HK-2 (cell line): ENCODE data around the gene GLB1L2.

ENCODE experiments used
- DNase-seq: peaks from one replicate; pipeline ENCODE4 v3.0.0-alpha.2; 2018; ENCODE audit not compliant: unreplicated experiment

Gene GLB1L2

DNA sequence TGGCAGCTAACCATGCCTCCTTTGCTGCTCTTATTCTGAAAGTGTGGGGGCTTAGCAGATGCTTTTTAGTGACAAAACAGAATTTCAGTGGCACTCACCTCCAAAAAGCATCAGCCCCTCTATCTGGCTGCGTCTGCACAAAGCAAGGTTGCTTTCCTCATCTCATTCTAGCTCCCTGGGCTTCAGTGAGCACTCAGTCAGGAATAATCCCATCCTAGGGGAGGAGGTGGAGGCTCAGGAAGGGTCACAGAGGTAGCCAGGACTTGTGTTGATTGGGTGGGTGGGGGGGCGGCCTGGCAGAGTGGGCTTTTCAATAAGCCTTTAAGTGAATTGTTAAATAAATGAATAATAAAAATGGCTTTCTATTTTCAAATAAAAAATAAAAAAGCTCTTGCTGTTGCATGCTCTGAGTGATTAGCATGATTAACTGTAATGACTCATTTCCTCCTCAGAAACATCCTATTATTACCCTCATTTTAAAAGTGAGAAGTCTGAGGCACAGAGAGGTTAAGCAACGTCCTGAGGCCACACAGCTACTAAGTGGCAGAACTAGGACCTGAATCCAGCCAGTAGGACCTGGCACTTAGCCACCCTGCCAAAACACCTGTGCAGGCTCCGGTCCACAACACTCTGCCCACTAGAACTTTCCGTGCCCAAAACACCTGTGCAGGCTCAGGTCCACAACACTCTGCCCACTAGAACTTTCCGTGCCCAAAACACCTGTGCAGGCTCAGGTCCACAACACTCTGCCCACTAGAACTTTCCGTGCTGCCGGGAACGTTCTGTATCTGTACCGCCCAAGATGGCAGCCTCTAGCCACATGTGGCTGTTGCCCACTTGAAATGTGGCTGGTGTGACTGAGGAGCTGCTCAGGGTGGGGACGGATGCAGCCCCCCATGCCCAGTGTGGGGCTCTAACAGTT is 74.7 kb downstream of the GLB1L2 start:
- no peak for DNase-seq

DNA sequence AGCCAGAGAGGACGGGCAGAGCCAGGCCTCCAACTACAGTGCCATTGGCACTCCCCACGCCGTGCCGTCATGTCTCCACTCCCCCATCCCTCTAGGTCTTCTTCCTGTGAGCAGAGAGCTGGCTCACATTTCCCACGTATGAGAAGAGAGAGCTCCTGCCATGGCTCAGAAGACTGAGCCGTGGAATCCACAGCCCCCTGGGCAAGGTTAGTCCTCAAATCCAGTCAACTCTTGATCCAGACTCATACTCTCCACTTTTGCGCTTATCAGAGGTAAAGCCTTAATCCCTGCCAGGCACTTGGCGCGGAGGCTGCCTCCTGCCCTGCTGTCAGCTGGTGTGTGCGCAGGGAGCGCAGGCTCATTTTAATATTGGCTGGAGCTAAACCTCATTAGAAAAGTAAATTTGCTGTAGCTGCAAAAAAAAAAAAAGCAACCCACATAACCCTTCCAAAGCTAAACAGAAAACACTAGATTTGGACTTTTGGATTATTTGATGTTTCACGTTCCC is 75.6 kb downstream of the GLB1L2 start:
- DNase-seq, result no peak

DNA sequence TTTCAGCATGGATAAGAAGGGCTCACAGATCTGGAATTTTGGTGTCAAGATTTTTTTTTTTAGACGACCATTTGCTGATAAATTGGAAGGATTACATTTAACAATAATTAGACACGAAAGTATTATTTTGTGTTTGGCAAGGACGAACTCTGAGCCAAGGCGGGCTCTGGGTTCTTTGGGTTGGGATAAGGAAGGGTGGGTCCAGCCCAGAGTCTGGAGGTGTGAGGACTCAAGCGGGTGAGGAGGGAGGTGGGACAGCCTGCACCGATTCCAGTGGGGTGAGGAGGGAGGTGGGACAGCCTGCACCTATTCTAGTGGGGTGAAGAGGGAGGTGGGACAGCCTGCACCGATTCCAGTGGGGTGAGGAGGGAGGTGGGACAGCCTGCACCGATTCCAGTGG is 76.1 kb downstream of the GLB1L2 start:
- DNase-seq, result no peak

DNA sequence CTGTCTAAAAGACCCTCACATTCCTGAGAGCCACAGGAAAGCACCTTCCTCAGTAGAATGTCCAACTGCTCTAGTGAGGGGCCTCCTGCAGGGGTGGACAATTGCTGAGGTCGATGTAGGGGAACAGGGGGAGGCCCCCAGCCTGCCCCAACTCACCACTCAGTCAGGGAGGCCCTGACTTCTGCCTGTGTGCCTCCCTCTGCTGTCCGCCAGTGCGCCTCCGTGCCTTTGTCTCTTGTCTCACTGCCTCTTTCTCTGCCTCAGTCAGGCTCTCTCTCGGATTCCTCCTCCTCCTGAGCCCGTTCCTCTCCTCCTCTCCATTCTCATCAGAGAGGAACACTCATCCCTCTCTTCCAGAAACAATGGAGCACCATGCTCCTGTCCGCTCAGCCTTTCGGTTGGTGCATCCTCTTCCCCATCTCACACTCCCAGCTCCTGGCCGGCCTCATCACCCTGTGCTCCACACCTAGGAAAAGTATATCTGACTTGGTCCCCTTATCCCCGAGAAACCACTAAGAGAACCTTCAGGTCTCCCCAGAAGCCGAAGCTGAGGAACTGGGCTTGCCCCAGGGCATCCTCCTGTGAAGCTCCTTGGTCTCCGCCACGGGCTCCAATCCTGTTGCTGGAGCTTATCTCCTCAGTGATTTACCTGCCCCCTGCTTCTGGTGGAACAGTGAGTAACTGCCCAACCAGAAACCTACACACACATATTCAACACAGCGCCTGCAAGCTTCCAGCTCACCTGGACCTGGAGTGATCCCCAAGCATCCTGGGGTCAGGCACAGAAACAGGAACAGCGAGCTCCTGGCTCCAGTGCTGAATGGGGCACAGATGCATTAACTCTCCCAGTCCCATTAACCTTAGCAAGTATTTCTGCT is 78.0 kb downstream of the GLB1L2 start:
- DNase-seq, result no peak

GRCh38 chr11:134410766-134411165 is 79.0 kb downstream of the GLB1L2 start:
- DNase-seq, result no peak

DNA sequence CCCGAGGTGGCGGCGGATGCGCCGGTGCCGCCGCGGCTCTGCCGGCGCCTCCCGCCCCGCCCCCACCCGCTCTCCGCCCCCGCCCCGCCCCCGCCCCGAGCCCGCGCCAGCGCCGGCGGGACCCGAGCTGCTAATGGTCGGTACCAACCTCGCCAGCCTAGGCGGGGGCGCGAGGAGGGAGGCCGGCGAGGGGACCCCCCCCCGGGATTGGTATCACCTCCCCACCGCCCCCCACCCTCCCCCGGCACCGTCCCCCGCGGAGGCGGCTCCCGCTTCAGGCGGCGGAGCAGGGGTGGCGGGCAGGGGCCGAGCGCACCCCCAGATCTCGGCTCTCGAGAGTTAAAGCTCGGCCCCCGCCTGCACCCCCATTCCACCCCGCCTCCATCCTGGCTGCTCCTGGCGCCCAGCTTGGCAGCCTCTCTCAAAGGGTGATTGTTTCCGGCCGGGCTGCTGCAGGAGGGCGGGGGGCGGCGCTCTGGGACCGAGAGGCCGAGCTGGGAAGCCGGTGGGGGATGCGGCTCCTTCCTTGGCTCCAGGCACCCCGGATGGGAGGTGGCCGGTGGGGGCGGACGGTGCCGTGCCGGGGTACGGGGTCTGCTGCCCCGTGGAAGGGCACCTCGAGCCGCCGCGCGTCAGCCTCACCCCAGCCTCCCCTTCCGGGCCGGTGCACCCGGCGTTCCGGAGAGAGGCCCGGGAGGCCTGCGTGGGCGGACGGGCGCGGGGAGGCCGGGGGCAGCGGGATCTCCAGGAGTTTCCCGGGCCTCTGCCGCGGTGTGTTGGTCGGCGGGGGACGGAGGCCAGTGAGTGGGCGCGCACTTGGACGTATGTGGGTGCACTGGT is 80.6 kb downstream of the GLB1L2 start, which contains the start of gene B3GAT1:
Gene B3GAT1, minus strand, starts transcription at position 40 of the 840 bp plus-strand sequence. CDS start 24,583 bp downstream, outside the sequence.
- peak; percentile 45 for DNase-seq

GRCh38 chr11:134413043-134413825 is 81.4 kb downstream of the GLB1L2 start:
- no peak for DNase-seq

DNA sequence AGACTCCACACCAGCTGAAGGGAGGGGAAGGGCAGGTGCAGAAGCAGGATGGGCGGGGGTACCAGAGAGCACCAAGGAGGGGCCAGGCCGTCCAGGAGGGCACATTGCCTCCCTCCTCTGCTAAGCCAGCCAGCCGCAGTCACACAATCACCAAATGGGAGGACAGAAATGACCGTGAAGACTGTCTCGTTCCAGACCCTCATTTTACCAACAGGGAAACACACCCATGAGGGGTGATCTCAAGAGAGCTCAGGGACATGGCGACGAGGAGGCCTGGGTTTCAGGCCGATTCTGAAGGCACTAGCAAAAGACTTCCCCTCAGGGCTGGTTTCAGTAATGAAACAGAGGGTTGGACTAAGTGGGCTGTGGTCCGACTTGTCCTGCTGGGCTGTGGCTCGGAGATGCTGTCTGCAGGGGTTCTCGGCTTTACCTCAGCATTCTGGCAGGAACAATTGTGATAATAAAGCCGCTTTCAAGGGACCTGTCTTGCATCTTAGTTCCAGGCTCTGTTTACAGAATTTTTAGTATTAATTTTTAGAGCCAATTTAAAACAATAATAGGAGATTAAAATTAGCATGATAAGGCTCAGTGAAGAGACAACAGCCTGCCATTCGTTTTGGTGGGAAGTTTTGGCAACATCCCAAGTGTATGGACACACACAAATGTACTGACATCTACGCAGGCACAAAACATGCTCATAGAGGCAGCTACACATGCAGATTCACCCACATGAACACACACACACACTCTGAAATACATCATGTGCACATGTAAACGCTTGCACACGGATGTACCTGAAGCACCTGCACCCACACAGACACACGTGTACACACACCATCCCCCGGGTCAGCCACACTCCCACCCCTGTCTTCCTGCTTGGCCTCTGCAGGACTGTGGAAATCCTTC is 82.3 kb downstream of the GLB1L2 start:
- no peak for DNase-seq

- no peak for DNase-seq
Measured at GRCh38 chr11:134414766-134415765, 83.3 kb downstream of the GLB1L2 start.

GRCh38 chr11:134416726-134417125 is 84.9 kb downstream of the GLB1L2 start:
- DNase-seq, result no peak

- no peak for DNase-seq
Measured at GRCh38 chr11:134417871-134418840, 86.4 kb downstream of the GLB1L2 start.

GRCh38 chr11:134423106-134423505 is 91.3 kb downstream of the GLB1L2 start:
- no peak for DNase-seq

DNA sequence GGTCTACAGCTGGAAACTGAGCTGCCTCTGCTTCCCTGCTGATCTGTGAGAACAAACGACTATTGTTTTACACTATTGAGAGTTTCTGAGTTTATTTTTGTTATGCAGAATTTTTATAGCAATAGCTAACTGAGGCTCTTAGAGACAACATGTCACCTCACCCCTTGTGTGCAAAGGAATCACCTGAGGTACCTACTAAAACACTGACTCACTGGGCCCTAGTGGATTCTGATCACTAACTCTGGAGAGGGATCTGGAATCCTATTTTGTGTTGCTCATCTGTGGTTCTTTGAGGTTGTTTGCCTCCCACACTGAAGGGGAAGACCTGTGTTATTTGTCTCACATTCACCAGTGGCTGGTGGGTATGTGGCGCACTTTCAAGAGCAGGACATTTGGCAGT is 93.6 kb downstream of the GLB1L2 start:
- no peak for DNase-seq
